Testis (tissue), 2 donors: ENCODE results near the gene IST1.

ENCODE experiments used
- POLR2A ChIP-seq: fragments of 450-650 bp; IDR thresholded peaks from one replicate; pipeline ENCODE4 v1.6.1; 2017; ENCODE audit warnings: antibody characterized with exemption, mild to moderate bottlenecking, moderate library complexity
- TF ChIP-seq, protein P1 (sequence below), 3 experiments: fragments of 450-650 bp in 2 of 3; fragments of 200-600 bp in 1 of 3; sonication (generic) in 1 of 3; IDR thresholded peaks; one replicate each; pipeline ENCODE4 v1.5.1; 2016 to 2019; ENCODE audit warnings: antibody characterized with exemption in 3 of 3, mild to moderate bottlenecking in 2 of 3, moderate library complexity in 1 of 3

DNA sequence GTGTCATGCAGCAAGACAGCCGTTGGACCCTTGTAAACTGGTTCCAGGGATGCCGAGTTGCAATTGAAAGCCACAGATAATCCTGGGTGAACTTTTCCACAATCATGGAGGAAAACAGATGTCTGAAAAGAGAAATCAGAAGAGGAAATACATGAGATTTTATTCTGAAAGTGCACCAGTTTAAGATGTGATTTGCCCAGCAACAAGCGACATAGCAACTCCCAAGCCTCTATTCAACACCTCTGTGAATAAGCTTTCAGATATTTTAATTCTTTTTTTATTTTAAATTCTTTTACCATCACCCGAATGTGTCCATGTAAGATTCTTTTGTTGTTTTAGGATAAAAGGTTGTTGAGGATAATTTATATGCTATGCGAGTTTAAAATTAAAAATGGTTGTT lies 58.8 kb downstream of the IST1 start:
- TF ChIP-seq, protein P1, sequence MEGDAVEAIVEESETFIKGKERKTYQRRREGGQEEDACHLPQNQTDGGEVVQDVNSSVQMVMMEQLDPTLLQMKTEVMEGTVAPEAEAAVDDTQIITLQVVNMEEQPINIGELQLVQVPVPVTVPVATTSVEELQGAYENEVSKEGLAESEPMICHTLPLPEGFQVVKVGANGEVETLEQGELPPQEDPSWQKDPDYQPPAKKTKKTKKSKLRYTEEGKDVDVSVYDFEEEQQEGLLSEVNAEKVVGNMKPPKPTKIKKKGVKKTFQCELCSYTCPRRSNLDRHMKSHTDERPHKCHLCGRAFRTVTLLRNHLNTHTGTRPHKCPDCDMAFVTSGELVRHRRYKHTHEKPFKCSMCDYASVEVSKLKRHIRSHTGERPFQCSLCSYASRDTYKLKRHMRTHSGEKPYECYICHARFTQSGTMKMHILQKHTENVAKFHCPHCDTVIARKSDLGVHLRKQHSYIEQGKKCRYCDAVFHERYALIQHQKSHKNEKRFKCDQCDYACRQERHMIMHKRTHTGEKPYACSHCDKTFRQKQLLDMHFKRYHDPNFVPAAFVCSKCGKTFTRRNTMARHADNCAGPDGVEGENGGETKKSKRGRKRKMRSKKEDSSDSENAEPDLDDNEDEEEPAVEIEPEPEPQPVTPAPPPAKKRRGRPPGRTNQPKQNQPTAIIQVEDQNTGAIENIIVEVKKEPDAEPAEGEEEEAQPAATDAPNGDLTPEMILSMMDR (IDR thresholded peaks at IDR 0.05), result no peak
- no peak for TF ChIP-seq POLR2A
